Lung (tissue), 12 donors: ENCODE results near the gene NRM. TPM values are rescaled to one million over a fixed set of nuclear protein-coding genes. Genes with fewer than 3 reads are reported as not detected.

Source experiments
- ATAC-seq: fragments of 200-7000 bp; cut with Tn5 transposase; one replicate; pipeline ENCODE4 v1.9.1; 2020; ENCODE audit warnings: moderate number of reproducible peaks; ENCODE audit not compliant: insufficient read depth, low FRiP score
- DNase-seq, 3 donors: peaks; one replicate each; pipeline ENCODE4 v3.0.0-alpha.2; 2013 to 2017
- H3K27ac ChIP-seq, 2 donors: one replicate each; pipeline ENCODE4 v1.5.1; 2013; ENCODE audit warnings: mild to moderate bottlenecking in 2 of 2, moderate library complexity in 2 of 2, control low read depth in 1 of 2, inconsistent platforms in 1 of 2, low read depth in 1 of 2, low read length in 1 of 2
- H3K27me3 ChIP-seq, 3 donors: one replicate each; pipeline ENCODE4 v1.5.1; 2013; ENCODE audit warnings: low read length in 2 of 3; ENCODE audit not compliant: control insufficient read depth in 3 of 3, insufficient read depth in 3 of 3
- H3K36me3 ChIP-seq, 4 donors: one replicate each; pipeline ENCODE4 v1.5.1; 2013; ENCODE audit warnings: low read length in 4 of 4, mild to moderate bottlenecking in 1 of 4, moderate library complexity in 1 of 4; ENCODE audit not compliant: control insufficient read depth in 4 of 4, insufficient read depth in 4 of 4
- H3K4me1 ChIP-seq, 5 donors: one replicate each; pipeline ENCODE4 v1.5.1; 2013; ENCODE audit warnings: low read length in 5 of 5, mild to moderate bottlenecking in 2 of 5, moderate library complexity in 1 of 5; ENCODE audit not compliant: control insufficient read depth in 5 of 5, insufficient read depth in 5 of 5
- H3K4me3 ChIP-seq: one replicate; pipeline ENCODE4 v1.5.1; 2013; ENCODE audit warnings: mild to moderate bottlenecking, control low read depth, moderate library complexity
- H3K9ac ChIP-seq, 2 donors: one replicate each; pipeline ENCODE4 v1.5.1; 2013; ENCODE audit warnings: low read length in 2 of 2, control low read depth in 1 of 2; ENCODE audit not compliant: insufficient read depth in 1 of 2
- H3K9me3 ChIP-seq, 4 donors: one replicate each; pipeline ENCODE4 v1.5.1; 2013; ENCODE audit warnings: low read length in 3 of 4, mild to moderate bottlenecking in 1 of 4, moderate library complexity in 1 of 4; ENCODE audit not compliant: control insufficient read depth in 4 of 4, insufficient read depth in 3 of 4
- WGBS, 2 donors: extraction: QIAGEN DNeasy Blood & Tissue Kit; methylation state at CpG; one replicate each; pipeline ENCODE4 v1.1.7; 2013; 5-methylcytosine and 5-hydroxymethylcytosine counted together
- polyA plus RNA-seq, 2 donors: library from polyadenylated mRNA; stranded (reverse); fragments of 200-250 nt; gene quantifications; one replicate each; pipeline ENCODE4 v1.2.1, GENCODE V29; 2013
- total RNA-seq, 2 donors: library from RNA; depleted of rRNA in 1 of 2; stranded (reverse); fragments of >200 nt in 1 of 2; gene quantifications; one replicate each; pipeline ENCODE4 v1.2.1, GENCODE V29; 2014 to 2021
- TF ChIP-seq, protein P1 (sequence below): IDR thresholded peaks from 2 replicates; pipeline ENCODE4 v1.5.1; 2012; ENCODE audit warnings: mild to moderate bottlenecking; ENCODE audit errors: control extremely low read depth, extremely low read depth
- donor health status: control.
- donor health status: control.
- donor health status: Bipolar disorder and iron deficiency.
- donor health status: healthy.
- donor health status: DM: yes; HTN: yes; CAD: no.

The NRM gene
- total and polyA plus RNA-seq, 4 donors = 5.1 to 18.7 (median 15.9) TPM

- H3K27me3 ChIP-seq = no peaks in the 10 kb centered on the region
- H3K9me3 ChIP-seq = no peaks in the 10 kb centered on the region
- H3K4me1 ChIP-seq = no peaks in the 10 kb centered on the region
- no peak overlapping the region for H3K9ac ChIP-seq
- H3K4me3 ChIP-seq = no peak overlapping the region
- TF ChIP-seq, protein P1, sequence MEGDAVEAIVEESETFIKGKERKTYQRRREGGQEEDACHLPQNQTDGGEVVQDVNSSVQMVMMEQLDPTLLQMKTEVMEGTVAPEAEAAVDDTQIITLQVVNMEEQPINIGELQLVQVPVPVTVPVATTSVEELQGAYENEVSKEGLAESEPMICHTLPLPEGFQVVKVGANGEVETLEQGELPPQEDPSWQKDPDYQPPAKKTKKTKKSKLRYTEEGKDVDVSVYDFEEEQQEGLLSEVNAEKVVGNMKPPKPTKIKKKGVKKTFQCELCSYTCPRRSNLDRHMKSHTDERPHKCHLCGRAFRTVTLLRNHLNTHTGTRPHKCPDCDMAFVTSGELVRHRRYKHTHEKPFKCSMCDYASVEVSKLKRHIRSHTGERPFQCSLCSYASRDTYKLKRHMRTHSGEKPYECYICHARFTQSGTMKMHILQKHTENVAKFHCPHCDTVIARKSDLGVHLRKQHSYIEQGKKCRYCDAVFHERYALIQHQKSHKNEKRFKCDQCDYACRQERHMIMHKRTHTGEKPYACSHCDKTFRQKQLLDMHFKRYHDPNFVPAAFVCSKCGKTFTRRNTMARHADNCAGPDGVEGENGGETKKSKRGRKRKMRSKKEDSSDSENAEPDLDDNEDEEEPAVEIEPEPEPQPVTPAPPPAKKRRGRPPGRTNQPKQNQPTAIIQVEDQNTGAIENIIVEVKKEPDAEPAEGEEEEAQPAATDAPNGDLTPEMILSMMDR = no peak
- peaks cover 27 to 45% (median 38%) of the 10 kb centered on the region in 4 donors for H3K36me3 ChIP-seq
- WGBS, 2 donors = 98 to 99% methylated on average over 2 of the region's 2 CpGs
- ATAC-seq (no peak), DNase-seq (no peak)
- no peak overlapping the region for H3K27ac ChIP-seq
These were observed 18.5 kb upstream of the NRM start for GRCh38 chr6:30709101-30709868.

DNA sequence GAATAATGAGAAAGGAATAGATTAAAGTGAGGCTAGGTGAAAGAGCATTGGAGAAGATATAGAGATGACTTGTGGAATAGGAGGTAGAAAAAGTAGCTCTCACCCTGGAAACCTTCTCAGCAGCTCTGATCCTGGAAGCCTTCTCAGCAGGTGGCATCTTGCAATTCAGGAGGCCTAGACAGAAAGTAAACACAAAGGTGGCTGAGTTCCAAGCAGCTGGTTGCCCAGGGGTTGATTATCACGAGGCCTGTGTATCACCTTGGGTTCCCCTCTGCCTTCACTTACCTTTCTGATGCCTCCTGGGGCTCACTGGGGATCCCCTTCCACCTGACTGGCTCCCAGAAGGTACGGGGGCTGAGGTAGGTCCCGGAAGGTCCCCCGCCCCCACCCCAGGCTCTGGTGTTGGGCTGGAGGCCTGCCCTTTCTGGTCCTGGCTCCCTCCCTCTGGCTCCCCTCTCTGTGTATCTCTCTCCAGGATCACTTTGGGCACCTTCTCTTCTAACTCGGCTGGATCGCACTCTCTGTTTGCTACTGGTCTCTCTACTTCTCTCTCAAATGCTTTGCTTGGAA, 16.6 kb upstream of the NRM start:
- Histone ChIP-seq H3K27ac (no peak overlapping the region), H3K4me3 (no peak overlapping the region), H3K27me3 (no peaks in the 10 kb centered on the region), H3K9ac (no peak overlapping the region), H3K9me3 (no peaks in the 10 kb centered on the region), H3K4me1 (no peaks in the 10 kb centered on the region), H3K36me3 (peaks cover 16 to 45% (median 34%) of the 10 kb centered on the region in 4 donors)
- 85 to 88% methylated on average over 6 of the region's 6 CpGs for WGBS, 2 donors
- DNase-seq (no peak), ATAC-seq (no peak)
- TF ChIP-seq, protein P1 = no peak

- Histone ChIP-seq H3K9me3 (no peaks in the 10 kb centered on the region), H3K4me3 (no peak overlapping the region), H3K27me3 (no peaks in the 10 kb centered on the region), H3K36me3 (peaks cover 7 to 31% (median 22%) of the 10 kb centered on the region in 4 donors), H3K27ac (no peak overlapping the region), H3K4me1 (no peaks in the 10 kb centered on the region), H3K9ac (no peak overlapping the region)
- 93 to 99% methylated on average over 4 of the region's 4 CpGs for WGBS, 2 donors
- ATAC-seq (no peak), DNase-seq (no peak)
- TF ChIP-seq, protein P1 = no peak
These were observed 14.8 kb upstream of the NRM start for GRCh38 chr6:30705620-30706019.
